OCI-LY1 (cell line): ENCODE measurements around the gene RFPL1.

ENCODE experiments used
- H2AFZ ChIP-seq: fragments of 200-600 bp; sonication (generic), shearing (Covaris generic); 2 replicates; pipeline ENCODE4 v1.6.0; 2014; ENCODE audit warnings: antibody characterized with exemption, mild to moderate bottlenecking, low read length
- H3F3A ChIP-seq: fragments of 200-600 bp; sonication (generic), shearing (Covaris generic); 2 replicates; pipeline ENCODE4 v1.6.0; 2014; ENCODE audit warnings: mild to moderate bottlenecking, antibody characterized with exemption, low read length, moderate library complexity; ENCODE audit not compliant: insufficient read depth
- H3K27ac ChIP-seq: fragments of 200-600 bp; sonication (generic); 2 replicates; pipeline ENCODE4 v1.5.1; 2014; ENCODE audit warnings: low read length, mixed run types, mild to moderate bottlenecking, low read depth; ENCODE audit not compliant: poor library complexity, severe bottlenecking
- H3K27me3 ChIP-seq: fragments of 200-600 bp; sonication (generic); 2 replicates; pipeline ENCODE4 v1.6.0; 2014; ENCODE audit warnings: antibody characterized with exemption, mild to moderate bottlenecking, low read length, moderate library complexity; ENCODE audit not compliant: insufficient read depth
- H3K36me3 ChIP-seq: fragments of 200-600 bp; sonication (generic); 2 replicates; pipeline ENCODE4 v1.6.1; 2014; ENCODE audit warnings: mild to moderate bottlenecking, antibody characterized with exemption, low read length, moderate library complexity, mixed read lengths; ENCODE audit not compliant: insufficient read depth
- H3K4me1 ChIP-seq: fragments of 200-600 bp; sonication (generic); 2 replicates; pipeline ENCODE4 v1.5.1; 2014; ENCODE audit warnings: mild to moderate bottlenecking, low read length, moderate library complexity; ENCODE audit not compliant: insufficient read depth, severe bottlenecking
- H3K4me2 ChIP-seq: fragments of 200-600 bp; sonication (generic), shearing (Covaris generic); 2 replicates; pipeline ENCODE4 v1.6.1; 2014; ENCODE audit warnings: low read length
- H3K4me3 ChIP-seq: fragments of 200-600 bp; sonication (generic); 2 replicates; pipeline ENCODE4 v1.5.1; 2014; ENCODE audit warnings: low read length, low read depth, mild to moderate bottlenecking, mixed read lengths; ENCODE audit not compliant: poor library complexity, severe bottlenecking
- H3K79me2 ChIP-seq: fragments of 200-600 bp; shearing (Covaris generic); 2 replicates; pipeline ENCODE4 v1.6.1; 2016; ENCODE audit warnings: mixed run types, low read length, mixed read lengths; ENCODE audit not compliant: insufficient read depth
- H3K9ac ChIP-seq: fragments of 200-600 bp; sonication (generic), shearing (Covaris generic); 2 replicates; pipeline ENCODE4 v1.6.1; 2014; ENCODE audit warnings: mild to moderate bottlenecking, low read length, mixed read lengths
- H3K9me2 ChIP-seq: fragments of 200-600 bp; sonication (generic), shearing (Covaris generic); 2 replicates; pipeline ENCODE4 v1.6.1; 2014; ENCODE audit warnings: low read depth, mild to moderate bottlenecking, low read length, mixed read lengths
- H3K9me3 ChIP-seq: fragments of 200-600 bp; shearing (Covaris generic); 2 replicates; pipeline ENCODE4 v1.6.1; 2014; ENCODE audit warnings: low read length, mixed read lengths
- H4K20me1 ChIP-seq: fragments of 200-600 bp; sonication (generic), shearing (Covaris generic); 2 replicates; pipeline ENCODE4 v1.6.0; 2016; ENCODE audit warnings: mild to moderate bottlenecking, low read length; ENCODE audit not compliant: insufficient read depth
- EZH2 ChIP-seq: fragments of 200-600 bp; sonication (generic), shearing (Covaris generic); IDR thresholded peaks from 2 replicates; pipeline ENCODE4 v1.8.0; 2017; ENCODE audit warnings: borderline replicate concordance, mixed run types, mild to moderate bottlenecking, antibody characterized with exemption, low read length, moderate library complexity, mixed read lengths
- TF ChIP-seq, protein P1 (sequence below): fragments of 200-600 bp; sonication (generic), shearing (Covaris generic); IDR thresholded peaks from 2 replicates; pipeline ENCODE4 v1.5.1; 2017; ENCODE audit warnings: mild to moderate bottlenecking, antibody characterized with exemption, low read length, moderate library complexity, mixed read lengths

RFPL1 gene

GRCh38 chr22:29478326-29479276 is 40.2 kb downstream of the RFPL1 start:
- TF ChIP-seq, protein P1, sequence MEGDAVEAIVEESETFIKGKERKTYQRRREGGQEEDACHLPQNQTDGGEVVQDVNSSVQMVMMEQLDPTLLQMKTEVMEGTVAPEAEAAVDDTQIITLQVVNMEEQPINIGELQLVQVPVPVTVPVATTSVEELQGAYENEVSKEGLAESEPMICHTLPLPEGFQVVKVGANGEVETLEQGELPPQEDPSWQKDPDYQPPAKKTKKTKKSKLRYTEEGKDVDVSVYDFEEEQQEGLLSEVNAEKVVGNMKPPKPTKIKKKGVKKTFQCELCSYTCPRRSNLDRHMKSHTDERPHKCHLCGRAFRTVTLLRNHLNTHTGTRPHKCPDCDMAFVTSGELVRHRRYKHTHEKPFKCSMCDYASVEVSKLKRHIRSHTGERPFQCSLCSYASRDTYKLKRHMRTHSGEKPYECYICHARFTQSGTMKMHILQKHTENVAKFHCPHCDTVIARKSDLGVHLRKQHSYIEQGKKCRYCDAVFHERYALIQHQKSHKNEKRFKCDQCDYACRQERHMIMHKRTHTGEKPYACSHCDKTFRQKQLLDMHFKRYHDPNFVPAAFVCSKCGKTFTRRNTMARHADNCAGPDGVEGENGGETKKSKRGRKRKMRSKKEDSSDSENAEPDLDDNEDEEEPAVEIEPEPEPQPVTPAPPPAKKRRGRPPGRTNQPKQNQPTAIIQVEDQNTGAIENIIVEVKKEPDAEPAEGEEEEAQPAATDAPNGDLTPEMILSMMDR, result no peak
- no peak for TF ChIP-seq EZH2
- no peaks in the 10 kb centered on the region for H4K20me1 ChIP-seq
- no peaks in the 10 kb centered on the region for H3K9me3 ChIP-seq
- H3K4me2 ChIP-seq, result no peak overlapping the region
- no peak overlapping the region for H3K27ac ChIP-seq
- H3K4me3 ChIP-seq, result no peak overlapping the region
- no peaks in the 10 kb centered on the region for H3F3A ChIP-seq
- H3K9me2 ChIP-seq, result no peaks in the 10 kb centered on the region
- H3K79me2 ChIP-seq, result no peaks in the 10 kb centered on the region
- no peak overlapping the region for H3K9ac ChIP-seq
- no peaks in the 10 kb centered on the region for H3K36me3 ChIP-seq
- H3K4me1 ChIP-seq, result peaks cover 6% of the 10 kb centered on the region
- no peaks in the 10 kb centered on the region for H3K27me3 ChIP-seq
- no peak overlapping the region for H2AFZ ChIP-seq

- Histone ChIP-seq H3K27me3 (no peaks in the 10 kb centered on the region), H3K4me2 (no peak within 1 kb of the TSS), H3F3A (no peaks in the 10 kb centered on the region), H3K27ac (no peak within 1 kb of the TSS), H3K9ac (no peak within 1 kb of the TSS), H4K20me1 (no peaks in the 10 kb centered on the region), H2AFZ (no peak within 1 kb of the TSS), H3K4me1 (peaks cover 6% of the 10 kb centered on the region), H3K79me2 (no peaks in the 10 kb centered on the region), H3K4me3 (no peak within 1 kb of the TSS), H3K36me3 (no peaks in the 10 kb centered on the region), H3K9me2 (no peaks in the 10 kb centered on the region), H3K9me3 (no peaks in the 10 kb centered on the region)
- TF ChIP-seq, protein P1, result no peak
- no peak for TF ChIP-seq EZH2
Observed at GRCh38 chr22:29479417-29480261, 41.3 kb downstream of the RFPL1 start, which contains the start of gene NEFH. Gene NEFH (plus strand): TSS chr22:29480218. CDS start chr22:29480263, 45 bp downstream.

DNA sequence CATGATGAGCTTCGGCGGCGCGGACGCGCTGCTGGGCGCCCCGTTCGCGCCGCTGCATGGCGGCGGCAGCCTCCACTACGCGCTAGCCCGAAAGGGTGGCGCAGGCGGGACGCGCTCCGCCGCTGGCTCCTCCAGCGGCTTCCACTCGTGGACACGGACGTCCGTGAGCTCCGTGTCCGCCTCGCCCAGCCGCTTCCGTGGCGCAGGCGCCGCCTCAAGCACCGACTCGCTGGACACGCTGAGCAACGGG is 41.8 kb downstream of the RFPL1 start:
- Histone ChIP-seq H2AFZ (no peak overlapping the region), H3K36me3 (no peaks in the 10 kb centered on the region), H3K79me2 (no peaks in the 10 kb centered on the region), H3K9me2 (no peaks in the 10 kb centered on the region), H3K4me2 (no peak overlapping the region), H3K9me3 (no peaks in the 10 kb centered on the region), H3K9ac (no peak overlapping the region), H3K27ac (no peak overlapping the region), H3F3A (no peaks in the 10 kb centered on the region), H4K20me1 (no peaks in the 10 kb centered on the region), H3K27me3 (no peaks in the 10 kb centered on the region), H3K4me1 (peaks cover 6% of the 10 kb centered on the region), H3K4me3 (no peak overlapping the region)
- TF ChIP-seq EZH2, result no peak
- TF ChIP-seq, protein P1, result no peak
